Neural cell (in vitro differentiated cells): ENCODE measurements around the gene TMEM184A.

Source experiments
- CTCF ChIP-seq: fragments of 450-650 bp; IDR thresholded peaks from 2 replicates; pipeline ENCODE4 v1.5.1; 2014; ENCODE audit warnings: antibody characterized with exemption, mild to moderate bottlenecking, moderate library complexity; ENCODE audit not compliant: poor library complexity, severe bottlenecking
- EP300 ChIP-seq: fragments of 450-650 bp; conservative IDR thresholded peaks from 2 replicates; pipeline ENCODE4 v1.6.1; 2014; ENCODE audit warnings: antibody characterized with exemption, mild to moderate bottlenecking, moderate library complexity; ENCODE audit not compliant: poor library complexity, severe bottlenecking
- MXI1 ChIP-seq: fragments of 450-650 bp; conservative IDR thresholded peaks from 2 replicates; pipeline ENCODE4 v1.6.1; 2014; ENCODE audit warnings: antibody characterized with exemption, mild to moderate bottlenecking; ENCODE audit not compliant: poor library complexity, severe bottlenecking
- RAD21 ChIP-seq: fragments of 450-650 bp; conservative IDR thresholded peaks from 2 replicates; pipeline ENCODE4 v1.6.1; 2014; ENCODE audit warnings: antibody characterized with exemption, mild to moderate bottlenecking, moderate library complexity
- REST ChIP-seq: IDR thresholded peaks from 2 replicates; pipeline ENCODE4 v1.6.1; 2012; ENCODE audit warnings: borderline replicate concordance
- TAF1 ChIP-seq: IDR thresholded peaks from 2 replicates; pipeline ENCODE4 v1.6.1; 2012; ENCODE audit warnings: low read depth

GRCh38 chr7:1493129-1493528 is 62.9 kb downstream of the TMEM184A start:
- TF ChIP-seq CTCF = no peak
- no peak for TF ChIP-seq EP300
- TF ChIP-seq REST = no peak
- TF ChIP-seq TAF1 = no peak
- TF ChIP-seq MXI1 = no peak
- TF ChIP-seq RAD21 = no peak
